Kidney (tissue), 14 donors: Measurements from ENCODE around the gene ALKAL2. TPM values are rescaled to one million over a fixed set of nuclear protein-coding genes. Genes with fewer than 3 reads are reported as not detected.

Experiments
- DNase-seq, 5 donors: peaks; one replicate each; pipeline ENCODE4 v3.0.0-alpha.2; 2013 to 2020
- FAIRE-seq: peaks from 2 replicates; lab custom pipeline; 2012; peaks lifted over from hg19 to GRCh38; lab: Jason Lieb, UNC
- H3K27ac ChIP-seq, 2 donors: one replicate each; pipeline ENCODE4 v1.7.0; 2013; ENCODE audit warnings: low read depth in 2 of 2, low read length in 2 of 2, inconsistent platforms in 1 of 2
- H3K27me3 ChIP-seq: one replicate; pipeline ENCODE4 v1.7.1; 2013; ENCODE audit warnings: low read length, inconsistent platforms; ENCODE audit not compliant: control insufficient read depth, insufficient read depth
- H3K36me3 ChIP-seq, 3 donors: one replicate each; pipeline versions ENCODE4 v1.7.0 to v1.7.1; 2013; ENCODE audit warnings: low read length in 3 of 3, control low read depth in 1 of 3, inconsistent platforms in 1 of 3; ENCODE audit not compliant: insufficient read depth in 3 of 3, control insufficient read depth in 2 of 3
- H3K4me1 ChIP-seq, 3 donors: one replicate each; pipeline versions ENCODE4 v1.7.0 to v1.7.1; 2013; ENCODE audit warnings: low read length in 3 of 3, inconsistent platforms in 1 of 3, low read depth in 1 of 3; ENCODE audit not compliant: control insufficient read depth in 2 of 3, insufficient read depth in 2 of 3
- H3K4me3 ChIP-seq, 3 donors: one replicate each; pipeline versions ENCODE4 v1.7.0 to v1.8.1; 2013; ENCODE audit warnings: low read length in 3 of 3, control low read depth in 1 of 3, inconsistent platforms in 1 of 3
- H3K9ac ChIP-seq, 3 donors: one replicate each; pipeline versions ENCODE4 v1.7.0 to v1.7.1; 2013; ENCODE audit warnings: low read length in 3 of 3, control low read depth in 1 of 3, inconsistent platforms in 1 of 3
- H3K9me3 ChIP-seq, 3 donors: one replicate each; pipeline versions ENCODE4 v1.7.0 to v1.7.1; 2013; ENCODE audit warnings: low read length in 3 of 3, control low read depth in 1 of 3, inconsistent platforms in 1 of 3; ENCODE audit not compliant: control insufficient read depth in 2 of 3, insufficient read depth in 1 of 3
- CTCF ChIP-seq: IDR thresholded peaks from 3 replicates; pipeline ENCODE4 v1.5.1; 2012; ENCODE audit warnings: mild to moderate bottlenecking, moderate library complexity, borderline replicate concordance; ENCODE audit not compliant: insufficient read depth; ENCODE audit errors: extremely low read depth
- intact Hi-C: fragments of 100-400 bp; cut with DNase I; formaldehyde crosslinking; loops from one replicate; pipeline ENCODE4 v1.11.1; 2022
- polyA plus RNA-seq: library from polyadenylated mRNA; stranded (reverse); fragments of 350-450 nt; fragmentation: Illumina TruSeq; extraction: RNeasy Lipid Tissue Mini Kit (QIAGEN cat#74804); gene quantifications from one replicate; pipeline ENCODE4 v1.2.3, GENCODE V29; 2014; ENCODE audit warnings: low read depth, low replicate concordance; ENCODE audit not compliant: insufficient read depth
- total RNA-seq: library from RNA; stranded (reverse); fragmentation: NEBNext Ultra II Directional; extraction: Animal tissue kit (Norgen Biotek cat#: 25700); gene quantifications from one replicate; pipeline ENCODE4 v1.2.1, GENCODE V29; 2021
- donor health status: control.
- donor health status: control.
- donor health status: control.
- donor health status: control.
- donor health status: control.
- donor health status: DM: yes; HTN: yes; CAD: no.
- donor health status: Normal renal cell carcinoma (clear cell type).

Gene ALKAL2
- total and polyA plus RNA-seq, 2 donors from 2014 or later, result 8.0 to 18.2 TPM

- no peak overlapping the region for H3K4me3 ChIP-seq
- intact Hi-C loops, result no loop called here
- peaks cover 0 to 3% (median 3%) of the 10 kb centered on the region in 3 donors for H3K9me3 ChIP-seq
- H3K36me3 ChIP-seq, result peaks cover 12 to 39% (median 27%) of the 10 kb centered on the region in 3 donors
- DNase-seq (no peak), FAIRE-seq (no peak)
- no peaks in the 10 kb centered on the region for H3K27me3 ChIP-seq
- H3K4me1 ChIP-seq, result no peaks in the 10 kb centered on the region
- TF ChIP-seq CTCF, result no peak
- H3K27ac ChIP-seq, result no peak overlapping the region
- H3K9ac ChIP-seq, result no peak overlapping the region
Measured at GRCh38 chr2:244547-244946, 43.3 kb downstream of the ALKAL2 start.

- Histone ChIP-seq H3K27me3 (no peaks in the 10 kb centered on the region), H3K27ac (no peak overlapping the region), H3K4me3 (no peak overlapping the region), H3K9me3 (peaks cover 0 to 3% (median 3%) of the 10 kb centered on the region in 3 donors), H3K4me1 (peaks cover 0 to 4% (median 3%) of the 10 kb centered on the region in 3 donors), H3K36me3 (peaks cover 6 to 16% (median 15%) of the 10 kb centered on the region in 3 donors), H3K9ac (no peak overlapping the region)
- DNase-seq (peak in 2 of 5 donors; percentile 39 to 49), FAIRE-seq (no peak)
- intact Hi-C loops, result no loop called here
- no peak for TF ChIP-seq CTCF
Measured at GRCh38 chr2:238869-239268, 49.0 kb downstream of the ALKAL2 start.

GRCh38 chr2:238431-238830 is 49.5 kb downstream of the ALKAL2 start:
- H3K9ac ChIP-seq, result no peak overlapping the region
- no peak for FAIRE-seq
- no peak for TF ChIP-seq CTCF
- peak in 1 of 5 donors; percentile 76 for DNase-seq
- H3K27ac ChIP-seq, result peak overlapping the region in 1 of 2 donors; percentile 14
- H3K27me3 ChIP-seq, result no peaks in the 10 kb centered on the region
- H3K36me3 ChIP-seq, result peaks cover 1 to 12% (median 10%) of the 10 kb centered on the region in 3 donors
- intact Hi-C loops, result no loop called here
- peaks cover 0 to 3% (median 3%) of the 10 kb centered on the region in 3 donors for H3K9me3 ChIP-seq
- no peak overlapping the region for H3K4me3 ChIP-seq
- peaks cover 0 to 4% (median 3%) of the 10 kb centered on the region in 3 donors for H3K4me1 ChIP-seq

GRCh38 chr2:237878-238277 is 50.0 kb downstream of the ALKAL2 start:
- FAIRE-seq, result no peak
- Histone ChIP-seq H3K9ac (no peak overlapping the region), H3K27ac (no peak overlapping the region), H3K36me3 (peaks cover 0 to 9% (median 5%) of the 10 kb centered on the region in 3 donors), H3K4me1 (peaks cover 0 to 4% (median 3%) of the 10 kb centered on the region in 3 donors), H3K27me3 (no peaks in the 10 kb centered on the region), H3K4me3 (no peak overlapping the region), H3K9me3 (peaks cover 0 to 3% (median 3%) of the 10 kb centered on the region in 3 donors)
- TF ChIP-seq CTCF, result no peak
- DNase-seq, result peak in 2 of 5 donors; percentile 7 to 41
- intact Hi-C loops, result no loop called here
